ENCODE results near the gene SETDB1. TPM values are rescaled to one million over a fixed set of nuclear protein-coding genes. Genes with fewer than 3 reads are reported as not detected.

SETDB1 gene
- total and polyA plus RNA-seq, 2 of the 8 experiments (the other 6 are each of a cell fraction or from before 2014, with no cell fraction given), result 27.5 to 48.8 TPM

DNA sequence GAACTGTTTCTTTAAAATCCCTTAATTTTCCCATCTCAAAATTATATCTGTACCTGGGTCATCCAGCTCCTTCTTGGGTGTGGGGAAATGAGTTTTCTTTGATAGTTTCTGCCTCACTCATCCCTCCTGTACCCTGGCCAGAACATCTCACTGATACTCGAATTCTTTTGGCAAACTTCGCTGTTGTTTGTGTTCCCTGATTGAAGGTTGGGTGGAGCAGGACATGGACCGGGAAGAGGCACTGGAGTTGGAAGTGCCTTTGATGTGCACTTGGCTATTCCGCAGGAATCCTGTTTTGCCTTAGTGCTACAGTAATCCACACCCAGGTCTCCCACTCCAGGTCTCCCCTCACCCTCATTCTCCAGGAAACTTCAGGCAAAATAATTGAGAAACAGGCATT lies 69.3 kb downstream of the SETDB1 start:
- Histone ChIP-seq H3K14ac (ENCODE audit: insufficient read length) (no peak overlapping the region), H2AK5ac (ENCODE audit: low read depth, low read length) (peak overlapping the region; percentile 93), H3K9me3 (ENCODE audit: insufficient read depth in 2 of 2, low read depth in 1 of 2, low read length in 1 of 2) (no peaks in the 10 kb centered on the region), H3K36me3 (ENCODE audit: control insufficient read depth in 2 of 4, insufficient read depth in 4 of 4, low read length in 3 of 4) (peaks cover 0 to 7% (median 5%) of the 10 kb centered on the region in 4 experiments; a peak in 6 of 8 replicates), H3K4me2 (ENCODE audit: insufficient read depth in 1 of 2, low read depth in 2 of 2, low read length in 2 of 2) (no peak overlapping the region), H3K27me3 (replicated peaks in 1 of 4; ENCODE audit: control insufficient read depth in 3 of 4, extremely low read depth in 1 of 4, insufficient read depth in 3 of 4, low read length in 3 of 4) (no peaks in the 10 kb centered on the region), H2AFZ (ENCODE audit: low read length) (peak overlapping the region; percentile 60; the same call in 1 of the 2 replicates), H4K91ac (replicated peaks; ENCODE audit: insufficient read length, low read length) (no peak overlapping the region), H2BK20ac (ENCODE audit: low read length) (no peak overlapping the region; the same call in 1 of the 2 replicates), H3K56ac (replicated peaks; ENCODE audit: insufficient read length, low read depth, low read length) (no peak overlapping the region), H2BK12ac (ENCODE audit: low read depth, low read length) (peak overlapping the region; percentile 77), H3K79me1 (ENCODE audit: low read depth, low read length) (no peaks in the 10 kb centered on the region), H4K20me1 (replicated peaks in 1 of 2; ENCODE audit: control insufficient read depth in 1 of 2, insufficient read depth in 2 of 2, low read length in 2 of 2) (no peaks in the 10 kb centered on the region), H3K23me2 (ENCODE audit: low read depth, low read length) (no peaks in the 10 kb centered on the region), H4K8ac (ENCODE audit: extremely low read depth, insufficient read depth, low read length) (no peak overlapping the region), H3K23ac (ENCODE audit: insufficient read length) (no peak overlapping the region), H3K4me1 (replicated peaks in 1 of 4; ENCODE audit: control insufficient read depth in 3 of 4, insufficient read depth in 4 of 4, low read length in 3 of 4) (peaks cover 0 to 4% (median 0%) of the 10 kb centered on the region in 4 experiments; a peak in 1 of 7 replicates), H3K18ac (ENCODE audit: extremely low read depth, low read length) (peak overlapping the region; percentile 17; the same call in 1 of the 2 replicates), H3K27ac (ENCODE audit: low read depth, low read length) (0 out of 2 replicates have a peak overlapping the region, but pooled peaks have one; percentile 51), H2BK120ac (replicated peaks; ENCODE audit: low read depth, low read length) (no peak overlapping the region), H3K79me2 (ENCODE audit: control insufficient read depth in 1 of 2, insufficient read depth in 2 of 2, low read length in 2 of 2) (no peaks in the 10 kb centered on the region), H3K4me3 (ENCODE audit: extremely low read depth in 1 of 4, insufficient read depth in 2 of 4, low read depth in 3 of 4, low read length in 4 of 4) (no peak overlapping the region), H2BK15ac (ENCODE audit: low read length) (no peak overlapping the region), H2BK5ac (ENCODE audit: low read depth, low read length) (peak overlapping the region; percentile 77), H3K9ac (replicated peaks in 1 of 4; ENCODE audit: extremely low read depth in 1 of 4, low read depth in 3 of 4, low read length in 3 of 4) (peak overlapping the region in 1 of 4 experiments; percentile 12; a peak in 1 of 7 replicates), H4K5ac (ENCODE audit: insufficient read length, low read depth, low read length) (no peak overlapping the region), H3K4ac (replicated peaks; ENCODE audit: insufficient read length, low read depth, low read length) (no peak overlapping the region)
- whole genome bisulfite sequencing, 2 experiments (ENCODE audit: extremely low coverage in 1 of 2, insufficient coverage in 1 of 2, insufficient read length in 1 of 2, insufficient replicate concordance in 2 of 2, low coverage in 1 of 2, low lambda C conversion rate in 2 of 2, missing lambda C conversion rate in 1 of 2), result 88% methylated on average over 4 of the region's 4 CpGs; no CpG with 5 or more reads in 1 of the 2 experiments
- ChIA-PET CTCF (ENCODE audit: partially characterized antibody) (interaction anchor here (0.5 to 7.0 kb wide), 31 partner anchors 10 to 577 kb away, joined by 3 to 183 read pairs (median 3); partner anchors contain the start of genes ANXA9, CDC42SE1, CERS2 and MINDY1), POLR2A (ENCODE audit: partially characterized antibody) (interaction anchor here (0.6 to 6.3 kb wide), 7 partner anchors 11 to 380 kb away, joined by 3 to 44 read pairs (median 4); partner anchors contain the start of genes ANXA9 and MINDY1)
- DNase-seq (ENCODE audit: low read depth in 1 of 2, low spot score in 2 of 2), result no peak
- no peak for TF ChIP-seq TEAD4 (IDR thresholded peaks at IDR 0.05; ENCODE audit: low read depth, low read length)
- TF ChIP-seq JUN (IDR thresholded peaks at IDR 0.05; ENCODE audit: low read depth, low read length), result no peak
- TF ChIP-seq RFX5 (IDR thresholded peaks at IDR 0.05; ENCODE audit: borderline replicate concordance, low read depth, low read length), result no peak
- TF ChIP-seq SP4 (IDR thresholded peaks at IDR 0.05; ENCODE audit: low read length), result no peak
- no peak for TF ChIP-seq ATF3 (IDR thresholded peaks at IDR 0.05; ENCODE audit: insufficient read depth, low read depth, low read length)
- TF ChIP-seq, protein P1, sequence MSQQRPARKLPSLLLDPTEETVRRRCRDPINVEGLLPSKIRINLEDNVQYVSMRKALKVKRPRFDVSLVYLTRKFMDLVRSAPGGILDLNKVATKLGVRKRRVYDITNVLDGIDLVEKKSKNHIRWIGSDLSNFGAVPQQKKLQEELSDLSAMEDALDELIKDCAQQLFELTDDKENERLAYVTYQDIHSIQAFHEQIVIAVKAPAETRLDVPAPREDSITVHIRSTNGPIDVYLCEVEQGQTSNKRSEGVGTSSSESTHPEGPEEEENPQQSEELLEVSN (IDR thresholded peaks at IDR 0.05), result no peak
- no peak for TF ChIP-seq HDAC6 (IDR thresholded peaks at IDR 0.05; ENCODE audit: low read depth, low read length)
- TF ChIP-seq RAD21 (IDR thresholded peaks at IDR 0.05 in 1 of 2, conservative IDR thresholded peaks at IDR 0.05 in 1 of 2; ENCODE audit: low read depth in 2 of 2, low read length in 2 of 2), result no peak
- TF ChIP-seq CBX5 (IDR thresholded peaks at IDR 0.05; ENCODE audit: low read depth, low read length), result no peak
- no peak for TF ChIP-seq TCF12 (IDR thresholded peaks at IDR 0.05; ENCODE audit: low read depth, low read length)
- no peak for FAIRE-seq

All from H1 (cell line).